Activated T-cell treated with anti-CD3 and anti-CD28 coated beads for 4 hours (primary cell): ENCODE measurements around the gene ADK.

Experiments used
- DNase-seq: peaks from one replicate; pipeline ENCODE4 v3.0.0-alpha.2; 2020

The ADK gene

GRCh38 chr10:74690393-74690792 lies 539.4 kb downstream of the ADK start:
- DNase-seq = no peak

- no peak for DNase-seq
Measured at GRCh38 chr10:74691164-74691563, 540.1 kb downstream of the ADK start.

GRCh38 chr10:74704629-74705357 lies 553.8 kb downstream of the ADK start:
- DNase-seq = no peak

GRCh38 chr10:74705358-74705980 lies 554.4 kb downstream of the ADK start:
- DNase-seq = no peak

GRCh38 chr10:74706966-74707365 lies 555.9 kb downstream of the ADK start:
- DNase-seq = no peak

GRCh38 chr10:74708246-74708645 lies 557.2 kb downstream of the ADK start:
- no peak for DNase-seq

GRCh38 chr10:74718208-74718607 lies 567.2 kb downstream of the ADK start:
- no peak for DNase-seq

GRCh38 chr10:74728225-74728624 lies 577.2 kb downstream of the ADK start:
- no peak for DNase-seq

GRCh38 chr10:74730246-74730645 lies 579.2 kb downstream of the ADK start:
- DNase-seq = no peak

GRCh38 chr10:74733612-74734011 lies 582.6 kb downstream of the ADK start:
- no peak for DNase-seq

- no peak for DNase-seq
Measured at GRCh38 chr10:74736029-74736428, 585.0 kb downstream of the ADK start.

- DNase-seq = no peak
Measured at GRCh38 chr10:74738052-74738451, 587.0 kb downstream of the ADK start.

- no peak for DNase-seq
Measured at GRCh38 chr10:74738542-74738941, 587.5 kb downstream of the ADK start.

GRCh38 chr10:74738985-74739567 lies 588.1 kb downstream of the ADK start:
- DNase-seq = no peak

GRCh38 chr10:74743401-74743800 lies 592.4 kb downstream of the ADK start:
- DNase-seq = no peak

- no peak for DNase-seq
Measured at GRCh38 chr10:74745449-74745848, 594.4 kb downstream of the ADK start.

- DNase-seq = no peak
Measured at GRCh38 chr10:74746813-74747212, 595.8 kb downstream of the ADK start.

- no peak for DNase-seq
Measured at GRCh38 chr10:74748468-74749031, 597.5 kb downstream of the ADK start.

- no peak for DNase-seq
Measured at GRCh38 chr10:74750848-74751274, 599.8 kb downstream of the ADK start.

GRCh38 chr10:74752371-74753040 lies 601.5 kb downstream of the ADK start:
- no peak for DNase-seq

GRCh38 chr10:74753442-74754211 lies 602.6 kb downstream of the ADK start:
- no peak for DNase-seq

- no peak for DNase-seq
Measured at GRCh38 chr10:74754381-74754821, 603.4 kb downstream of the ADK start.

- DNase-seq = no peak
Measured at GRCh38 chr10:74755273-74755672, 604.3 kb downstream of the ADK start.
